SKM-1 (cell line): ENCODE results near the gene SLCO2B1.

ENCODE experiments used
- DNase-seq: peaks from one replicate; lab custom pipeline; 2025; ENCODE audit not compliant: unreplicated experiment; lab: John Stamatoyannopoulos, UW

SLCO2B1 gene

GRCh38 chr11:75246006-75246670 is 95.2 kb downstream of the SLCO2B1 start:
- DNase-seq: no peak

GRCh38 chr11:75246671-75247350 is 95.9 kb downstream of the SLCO2B1 start:
- no peak for DNase-seq

GRCh38 chr11:75248924-75249256 is 98.0 kb downstream of the SLCO2B1 start:
- DNase-seq: no peak

GRCh38 chr11:75249704-75250103 is 98.8 kb downstream of the SLCO2B1 start:
- DNase-seq: no peak

- DNase-seq: no peak
These were observed 103.4 kb downstream of the SLCO2B1 start for GRCh38 chr11:75254326-75254725.
